A549 (cell line): ENCODE measurements around the gene DLK2. TPM values are rescaled to one million over a fixed set of nuclear protein-coding genes. Genes with fewer than 3 reads are reported as not detected.

Experiments
- ATAC-seq, 2 experiments: fragments of 200-7000 bp in 1 of 2; fragments of >200 bp in 1 of 2; cut with Nextera tagmentation in 1 of 2; cut with Tn5 transposase in 1 of 2; 3 replicates each; pipeline versions ENCODE4 v1.8.0 to v1.9.1; 2018 to 2020; ENCODE audit warnings: mild to moderate bottlenecking in 1 of 2, moderate library complexity in 1 of 2
- CTCF ChIA-PET: fragments of 300-600 bp; sonication (Branson Sonifier 250); formaldehyde crosslinking; extraction: SDS; loops from one replicate; lab custom pipeline; 2021; ENCODE audit warnings: antibody characterized with exemption, inconsistent platforms; lab: Yijun Ruan, JAX
- POLR2A ChIA-PET: fragments of 350-600 bp; formaldehyde crosslinking; extraction: SDS; loops from one replicate; lab custom pipeline; 2021; ENCODE audit warnings: antibody characterized with exemption, inconsistent platforms; lab: Yijun Ruan, JAX
- DNase-seq, 2 experiments: peaks; one replicate each; pipeline versions ENCODE4 v3.0.0 to v3.0.0-alpha.2; 2011 to 2016; ENCODE audit warnings: low read depth in 1 of 2, low spot score in 1 of 2
- FAIRE-seq: peaks from 2 replicates; lab custom pipeline; 2011; peaks lifted over from hg19 to GRCh38; lab: Jason Lieb, UNC
- H3K27ac ChIP-seq, 2 experiments: fragments of >200 bp; sonication (Bioruptor Twin); formaldehyde crosslinking; 3 replicates each; pipeline ENCODE4 v1.5.1; 2016 to 2017
- H3K4me1 ChIP-seq: fragments of >200 bp; sonication (Bioruptor Twin); formaldehyde crosslinking; 3 replicates; pipeline ENCODE4 v1.6.1; 2016
- H3K4me2 ChIP-seq: fragments of >200 bp; sonication (Bioruptor Twin); formaldehyde crosslinking; 3 replicates; pipeline ENCODE4 v1.6.1; 2016
- H3K4me3 ChIP-seq: fragments of >200 bp; sonication (Bioruptor Twin); formaldehyde crosslinking; 3 replicates; pipeline ENCODE4 v1.5.1; 2016
- H3K9me3 ChIP-seq: fragments of >200 bp; sonication (Bioruptor Twin); formaldehyde crosslinking; 3 replicates; pipeline ENCODE4 v1.6.1; 2016
- BCL3 ChIP-seq: fragments of >200 bp; sonication (Bioruptor Twin); formaldehyde crosslinking; IDR thresholded peaks from 3 replicates; pipeline ENCODE4 v1.6.1; 2016
- BHLHE40 ChIP-seq: IDR thresholded peaks from 2 replicates; pipeline ENCODE4 v1.6.1; 2012; ENCODE audit warnings: low read depth, low read length, inconsistent platforms
- CBX2 ChIP-seq: fragments of 200-600 bp; sonication (generic); IDR thresholded peaks from 2 replicates; pipeline ENCODE4 v1.6.1; 2016; ENCODE audit warnings: low read depth, mild to moderate bottlenecking, borderline replicate concordance
- FOSB ChIP-seq: fragments of 250-450 bp; sonication (Bioruptor Pico); IDR thresholded peaks from 2 replicates; pipeline ENCODE4 v1.5.0; 2020; ENCODE audit warnings: mild to moderate bottlenecking, moderate library complexity
- FOSL2 ChIP-seq, 2 experiments: fragments of 450-650 bp in 1 of 2; fragments of >200 bp in 1 of 2; sonication (Bioruptor Twin) in 1 of 2; formaldehyde crosslinking; IDR thresholded peaks; 2 replicates each; pipeline versions ENCODE4 v1.5.0 to v1.6.1; 2016 to 2020; ENCODE audit warnings: mild to moderate bottlenecking in 1 of 2, moderate library complexity in 1 of 2
- GATA3 ChIP-seq: IDR thresholded peaks from 2 replicates; pipeline ENCODE4 v1.6.1; 2012; ENCODE audit warnings: borderline replicate concordance
- HDAC2 ChIP-seq: fragments of 200-600 bp; sonication (generic); IDR thresholded peaks from 2 replicates; pipeline ENCODE4 v1.6.1; 2016
- HES2 ChIP-seq: fragments of >200 bp; sonication (Bioruptor Twin); formaldehyde crosslinking; IDR thresholded peaks from 2 replicates; pipeline ENCODE4 v1.6.1; 2016
- JUN ChIP-seq, 2 experiments: fragments of >200 bp; sonication (Bioruptor Twin); formaldehyde crosslinking; IDR thresholded peaks; 2 replicates in 1 of 2; 3 replicates in 1 of 2; pipeline ENCODE4 v1.6.1; 2016 to 2017
- JUNB ChIP-seq: fragments of >200 bp; sonication (Bioruptor Twin); formaldehyde crosslinking; IDR thresholded peaks from 2 replicates; pipeline ENCODE4 v1.6.1; 2016
- MAZ ChIP-seq: fragments of 150-350 bp; IDR thresholded peaks from 2 replicates; pipeline ENCODE4 v1.6.1; 2014; ENCODE audit warnings: antibody characterized with exemption, low read depth, low read length, borderline replicate concordance
- NFE2L2 ChIP-seq: fragments of 150-350 bp; conservative IDR thresholded peaks from 2 replicates; pipeline ENCODE4 v1.6.1; 2014; ENCODE audit warnings: low read length
- NR3C1 ChIP-seq: fragments of >200 bp; sonication (Bioruptor Twin); formaldehyde crosslinking; IDR thresholded peaks from 3 replicates; pipeline ENCODE4 v1.6.1; 2017
- POLR2A ChIP-seq: IDR thresholded peaks from 2 replicates; pipeline ENCODE4 v1.6.1; 2012; ENCODE audit warnings: mild to moderate bottlenecking, low read length
- RARB ChIP-seq: fragments of 250-450 bp; sonication (Bioruptor Pico); IDR thresholded peaks from 2 replicates; pipeline ENCODE4 v1.8.0; 2021; ENCODE audit warnings: mild to moderate bottlenecking, moderate library complexity
- REST ChIP-seq: fragments of 200-600 bp; sonication (generic); IDR thresholded peaks from 2 replicates; pipeline ENCODE4 v1.6.1; 2016; ENCODE audit warnings: antibody characterized with exemption, mild to moderate bottlenecking, moderate library complexity
- SMC3 ChIP-seq: fragments of >200 bp; sonication (Bioruptor Twin); formaldehyde crosslinking; IDR thresholded peaks from 3 replicates; pipeline ENCODE4 v1.6.1; 2018; ENCODE audit warnings: inconsistent platforms
- TP53 ChIP-seq: fragments of 250-450 bp; sonication (Bioruptor Pico); IDR thresholded peaks from 2 replicates; pipeline ENCODE4 v1.5.0; 2021; ENCODE audit warnings: mild to moderate bottlenecking, moderate library complexity
- USF2 ChIP-seq: fragments of 450-650 bp; IDR thresholded peaks from 2 replicates; pipeline ENCODE4 v1.6.1; 2014; ENCODE audit warnings: antibody characterized with exemption
- ZC3H11A ChIP-seq: fragments of 450-650 bp; IDR thresholded peaks from 2 replicates; pipeline ENCODE4 v1.6.1; 2014; ENCODE audit warnings: antibody characterized with exemption, mild to moderate bottlenecking
- ZNF302 ChIP-seq: fragments of 250-450 bp; sonication (Bioruptor Pico); IDR thresholded peaks from 2 replicates; pipeline ENCODE4 v1.9.0; 2021; ENCODE audit warnings: inconsistent platforms, mild to moderate bottlenecking, moderate library complexity
- ZSCAN20 ChIP-seq: fragments of 250-450 bp; sonication (Bioruptor Pico); IDR thresholded peaks from 2 replicates; pipeline ENCODE4 v1.8.0; 2022; ENCODE audit warnings: mild to moderate bottlenecking, moderate library complexity
- WGBS: methylation state at CpG from one replicate; pipeline ENCODE4 v1.1.6; 2017; ENCODE audit errors: missing lambda C conversion rate; 5-methylcytosine and 5-hydroxymethylcytosine counted together
- polyA plus RNA-seq, 4 experiments: library from polyadenylated mRNA; depleted of rRNA in 3 of 4; stranded (reverse); fragments of >200 nt; fragmentation: RNase III in 1 of 4; extraction: RNeasy Plus Mini Kit Qiagen cat#74134 plus additional on column Dnase treatment in 1 of 4; gene quantifications; 2 replicates in 3 of 4; 3 replicates in 1 of 4; pipeline ENCODE4 v1.2.3, GENCODE V29; 2011 to 2017

Gene DLK2
- polyA plus RNA-seq, 2 of the 4 experiments (the other 2 are of a cell fraction), result 2.5 to 2.9 TPM

GRCh38 chr6:43434943-43435342 is 20.4 kb downstream of the DLK2 start:
- CTCF ChIA-PET, result interaction anchor here (1.4 kb wide), 1 partner anchor 21 kb away, joined by 4 read pairs; no protein-coding TSS in a partner anchor
- Histone ChIP-seq H3K4me2 (no peak overlapping the region), H3K4me3 (no peak overlapping the region), H3K4me1 (peaks cover 20% of the 10 kb centered on the region), H3K9me3 (no peaks in the 10 kb centered on the region), H3K27ac (no peak overlapping the region)
- DNase-seq, result no peak
- no peak for ATAC-seq
- TF ChIP-seq BHLHE40 (no peak), JUNB (no peak), HES2 (no peak), NFE2L2 (no peak), REST (no peak), FOSL2 (IDR thresholded peaks at IDR 0.05) (no peak), FOSL2 (CRISPR knock-in tag; IDR thresholded peaks at IDR 0.05) (no peak), CBX2 (no peak), MAZ (no peak), SMC3 (no peak), ZNF302 (CRISPR knock-in tag) (no peak), NR3C1 (no peak), ZC3H11A (no peak), HDAC2 (no peak), TP53 (CRISPR knock-in tag) (no peak), POLR2A (no peak), USF2 (no peak), GATA3 (no peak), BCL3 (no peak), RARB (CRISPR knock-in tag) (no peak), JUN (IDR thresholded peaks at IDR 0.05) (no peak)
- WGBS, result 98% methylated on average over 4 of the region's 4 CpGs
- FAIRE-seq, result no peak
- POLR2A ChIA-PET, result no interaction called here

GRCh38 chr6:43434001-43434840 is 21.1 kb downstream of the DLK2 start:
- Histone ChIP-seq H3K27ac (no peak overlapping the region), H3K9me3 (no peaks in the 10 kb centered on the region), H3K4me1 (peaks cover 20% of the 10 kb centered on the region), H3K4me2 (no peak overlapping the region), H3K4me3 (no peak overlapping the region)
- no peak for DNase-seq
- POLR2A ChIA-PET, result no interaction called here
- 84% methylated on average over 9 of the region's 15 CpGs for WGBS
- CTCF ChIA-PET, result interaction anchor here (1.4 kb wide), 1 partner anchor 22 kb away, joined by 4 read pairs; no protein-coding TSS in a partner anchor
- FAIRE-seq, result no peak
- no peak for ATAC-seq
- TF ChIP-seq ZSCAN20 (CRISPR knock-in tag) (no peak), TP53 (CRISPR knock-in tag) (no peak), FOSB (no peak)
